ENCODE data around the gene FZR1.
A peak's percentile ranks its signal among the peaks of the same experiment; 100 is the strongest.

The FZR1 gene

GRCh38 chr19:3533563-3534216 lies 27.6 kb downstream of the FZR1 start:
- DNase-seq, result no peak

DNA sequence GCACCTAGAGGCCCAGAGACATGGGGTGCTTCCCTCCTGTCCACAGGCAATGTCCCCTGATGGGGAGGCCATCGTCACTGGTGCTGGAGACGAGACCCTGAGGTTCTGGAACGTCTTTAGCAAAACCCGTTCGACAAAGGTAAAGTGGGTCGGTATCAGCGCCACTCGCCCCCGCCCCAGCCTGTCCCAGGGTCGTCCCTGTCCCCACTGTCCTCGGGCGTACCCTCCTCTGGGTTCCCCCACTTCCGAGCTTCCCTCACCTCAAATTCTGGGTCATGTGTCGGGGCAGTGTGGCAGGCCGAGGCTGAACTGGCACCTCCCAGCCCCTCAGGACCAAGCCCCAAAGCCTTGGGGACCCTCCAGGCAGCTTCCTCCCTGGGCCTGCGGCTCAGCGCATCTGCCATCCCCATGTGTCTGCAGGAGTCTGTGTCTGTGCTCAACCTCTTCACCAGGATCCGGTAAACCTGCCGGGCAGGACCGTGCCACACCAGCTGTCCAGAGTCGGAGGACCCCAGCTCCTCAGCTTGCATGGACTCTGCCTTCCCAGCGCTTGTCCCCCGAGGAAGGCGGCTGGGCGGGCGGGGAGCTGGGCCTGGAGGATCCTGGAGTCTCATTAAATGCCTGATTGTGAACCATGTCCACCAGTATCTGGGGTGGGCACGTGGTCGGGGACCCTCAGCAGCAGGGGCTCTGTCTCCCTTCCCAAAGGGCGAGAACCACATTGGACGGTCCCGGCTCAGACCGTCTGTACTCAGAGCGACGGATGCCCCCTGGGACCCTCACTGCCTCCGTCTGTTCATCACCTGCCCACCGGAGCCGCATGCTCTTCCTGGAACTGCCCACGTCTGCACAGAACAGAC lies 28.5 kb downstream of the FZR1 start:
- DNase-seq, result no peak

GRCh38 chr19:3535235-3535535 lies 29.1 kb downstream of the FZR1 start:
- DNase-seq, result no peak

DNA sequence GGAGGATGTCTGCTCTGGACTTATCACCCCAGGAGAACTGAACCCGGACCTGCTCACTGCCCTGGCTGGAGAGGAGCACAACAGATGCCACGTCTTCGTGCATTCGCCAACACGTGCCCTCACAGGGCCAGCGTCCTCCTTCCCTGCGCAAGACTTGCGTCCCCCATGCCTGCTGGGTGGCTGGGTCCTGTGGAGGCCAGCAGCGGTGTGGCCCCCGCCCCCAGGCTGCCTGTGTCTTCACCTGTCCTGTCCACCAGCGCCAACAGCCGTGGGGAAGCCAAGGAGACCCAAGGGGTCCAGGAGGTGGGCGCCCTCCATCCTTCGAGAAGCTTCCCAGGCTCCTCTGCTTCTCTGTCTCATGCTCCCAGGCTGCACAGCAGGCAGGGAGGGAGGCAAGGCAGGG lies 29.5 kb downstream of the FZR1 start:
- no peak for DNase-seq

- no peak for DNase-seq
Measured at GRCh38 chr19:3535981-3536380, 29.9 kb downstream of the FZR1 start.

- no peak for DNase-seq
Measured at GRCh38 chr19:3536429-3537100, 30.5 kb downstream of the FZR1 start.

GRCh38 chr19:3537101-3537437 lies 31.0 kb downstream of the FZR1 start:
- DNase-seq, result no peak

DNA sequence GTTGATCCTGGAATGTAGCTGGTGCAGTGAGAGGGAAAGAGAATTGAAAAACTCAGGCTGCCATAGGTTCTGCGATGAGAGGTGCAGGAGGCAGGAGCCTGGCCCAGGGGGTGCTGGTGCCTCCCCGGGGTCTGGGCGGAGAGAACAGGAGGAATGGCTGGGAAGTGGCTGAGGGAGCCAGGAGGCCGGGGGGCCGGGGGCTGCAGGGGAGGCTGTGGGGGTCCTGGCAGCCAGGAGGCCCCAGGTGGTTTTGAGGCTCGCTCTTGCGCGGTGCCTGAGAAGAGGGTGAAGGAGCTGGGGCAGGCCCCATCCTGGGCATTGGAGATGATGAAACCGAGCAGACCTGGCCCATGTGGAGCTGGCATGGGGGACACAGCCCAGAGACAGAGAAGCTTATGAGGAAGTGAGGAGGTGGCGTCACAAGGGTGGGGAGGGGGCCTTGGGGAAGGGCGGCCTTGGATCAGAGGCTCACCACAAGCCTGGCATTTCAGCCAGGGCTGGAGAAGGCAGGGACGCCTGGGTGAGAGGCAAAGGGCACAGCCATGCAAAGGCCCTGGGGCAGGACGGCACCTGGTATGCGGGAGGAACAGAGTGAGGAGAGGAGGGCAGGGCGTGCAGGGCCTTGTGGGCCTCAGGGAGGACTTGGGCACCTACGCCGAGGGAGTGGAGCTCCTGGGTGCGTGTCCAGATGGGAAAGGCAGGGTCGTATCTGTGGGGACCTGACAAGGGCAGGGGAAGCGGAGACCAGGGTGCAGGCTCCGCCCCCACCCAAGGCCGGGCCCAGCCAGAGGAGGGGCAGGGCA lies 31.5 kb downstream of the FZR1 start:
- DNase-seq, result no peak

DNA sequence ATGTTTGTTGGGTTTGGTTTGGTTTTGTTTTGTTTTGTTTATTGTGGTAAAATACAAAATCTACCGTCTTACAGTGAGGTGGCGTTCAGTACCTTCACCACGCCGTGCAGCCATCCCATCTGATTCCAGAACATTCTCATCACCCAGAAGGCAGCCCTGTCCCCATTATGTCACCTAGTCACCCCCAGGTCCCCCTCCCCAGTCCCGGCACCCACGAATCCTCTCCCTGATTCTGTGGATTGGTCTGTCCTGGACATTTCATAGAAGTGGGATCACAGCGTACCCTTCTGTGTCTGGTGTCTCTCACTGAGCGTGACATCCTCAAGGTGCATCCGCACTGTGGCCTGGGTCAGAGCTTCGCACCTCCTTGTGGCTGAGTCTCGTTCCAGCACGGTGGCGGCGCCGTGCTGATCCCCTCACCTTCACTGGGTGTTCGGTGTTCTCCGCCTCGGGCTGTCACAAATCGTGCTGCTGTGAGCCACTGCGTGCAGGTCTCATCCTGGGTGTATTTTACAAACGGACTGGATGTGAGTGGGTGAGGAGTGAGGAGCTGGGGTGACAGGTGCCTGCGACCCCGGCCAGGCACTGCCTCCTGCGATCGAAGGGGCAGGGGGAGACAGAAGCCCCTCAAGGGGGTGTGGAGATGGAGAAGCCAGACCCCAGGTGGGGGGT lies 32.3 kb downstream of the FZR1 start:
- no peak for DNase-seq

DNA sequence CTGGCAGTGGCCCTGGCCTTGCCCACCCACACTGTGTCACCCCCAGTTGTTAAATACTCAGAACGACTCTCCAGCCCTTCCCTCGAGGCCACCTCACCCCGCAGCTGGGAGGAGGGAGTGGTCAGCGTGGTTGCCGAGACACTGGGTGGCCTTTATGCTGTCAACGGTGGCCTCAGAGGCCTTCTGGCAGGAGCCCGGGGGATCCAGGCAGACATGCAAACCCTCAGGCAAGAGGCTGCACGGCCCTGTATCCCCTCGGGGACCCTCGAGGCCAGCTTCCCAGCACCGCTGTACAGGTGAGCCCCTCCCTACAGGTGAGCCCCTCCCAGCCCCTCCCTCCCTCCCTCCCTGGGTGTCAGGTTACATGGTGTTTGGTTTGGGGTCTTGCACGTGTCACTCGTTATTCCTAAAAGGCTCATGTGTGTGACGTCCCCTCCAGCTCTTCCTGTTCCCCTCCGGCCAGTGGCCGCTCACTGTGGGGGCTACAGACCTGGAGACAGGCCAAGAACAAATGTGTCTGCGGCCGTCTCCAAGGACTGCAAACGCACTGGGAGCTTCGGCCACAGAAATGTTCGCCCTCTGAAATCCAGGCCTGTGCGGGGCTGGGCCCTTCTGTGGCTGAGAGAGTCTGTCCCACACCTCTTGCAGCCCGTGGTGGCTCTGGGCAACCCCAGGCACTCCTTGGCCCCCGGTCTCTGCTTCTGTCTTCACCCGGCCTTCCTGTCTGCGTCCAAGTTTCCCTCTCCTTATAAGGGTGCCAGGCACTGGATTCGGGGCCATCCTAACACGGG lies 33.0 kb downstream of the FZR1 start, which contains the start of gene TEKTIP1:
Gene TEKTIP1 (plus strand): TSS at position 210 of the 791 bp plus-strand sequence. CDS start 4 bp downstream, at position 214.
- no peak for DNase-seq

GRCh38 chr19:3539756-3540118 lies 33.6 kb downstream of the FZR1 start:
- DNase-seq, result no peak

DNA sequence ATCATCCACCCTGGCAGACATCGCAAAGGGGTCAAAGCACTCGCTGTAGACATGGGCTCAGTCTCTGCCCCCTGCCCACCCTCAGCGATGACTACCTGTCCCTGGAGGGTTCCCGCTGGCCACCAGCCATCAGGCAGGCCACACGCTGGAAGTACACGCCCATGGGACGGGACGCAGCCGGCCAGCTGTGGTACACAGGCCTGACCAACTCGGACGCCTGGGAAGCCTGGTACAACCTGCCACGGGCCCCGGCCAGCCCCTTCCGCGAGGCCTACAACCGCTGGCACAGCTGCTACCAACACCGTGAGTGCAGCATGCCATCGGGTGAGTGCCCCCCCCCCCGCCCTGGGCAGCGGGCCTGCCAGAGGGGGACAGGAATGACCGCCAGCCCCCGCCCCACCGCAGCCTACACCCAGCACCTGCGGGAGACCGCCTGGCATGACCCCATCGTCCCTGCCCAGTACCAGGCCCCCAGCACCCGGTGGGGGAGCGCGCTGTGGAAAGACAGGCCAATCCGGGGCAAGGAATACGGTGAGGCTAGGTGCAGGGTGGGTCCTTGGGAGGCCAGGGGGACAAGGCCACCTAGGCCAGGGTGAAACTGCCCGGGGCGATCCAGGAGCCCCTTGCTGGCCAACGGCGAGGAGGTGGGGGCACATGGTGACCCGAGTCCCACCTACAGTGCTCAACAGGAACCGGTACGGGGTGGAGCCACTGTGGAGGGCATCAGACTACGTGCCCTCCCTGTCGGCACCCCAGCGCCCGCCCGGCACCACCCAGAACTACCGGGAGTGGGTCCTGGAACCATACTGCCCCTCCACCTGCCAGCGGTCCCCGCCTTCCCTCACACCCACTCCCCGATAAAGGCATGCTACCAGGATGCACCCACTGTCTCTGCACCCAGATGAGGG lies 37.3 kb downstream of the FZR1 start:
- DNase-seq, result no peak

DNA sequence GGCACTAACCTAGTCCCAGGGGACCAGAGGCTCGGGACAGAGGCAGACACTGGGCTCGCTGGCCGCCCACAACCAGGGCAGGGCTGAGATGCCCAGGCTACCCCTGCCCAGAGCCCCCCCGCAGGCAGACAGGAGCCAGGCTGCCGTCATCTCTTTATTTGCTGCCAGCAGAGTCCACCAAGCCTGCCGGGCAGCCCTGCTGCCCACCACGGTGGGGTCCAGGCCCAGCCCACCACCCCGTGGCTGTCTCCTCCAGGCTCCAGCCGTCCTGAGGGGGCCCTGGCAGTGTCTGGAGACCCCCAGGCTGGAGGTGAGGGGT lies 37.9 kb downstream of the FZR1 start:
- no peak for DNase-seq

DNA sequence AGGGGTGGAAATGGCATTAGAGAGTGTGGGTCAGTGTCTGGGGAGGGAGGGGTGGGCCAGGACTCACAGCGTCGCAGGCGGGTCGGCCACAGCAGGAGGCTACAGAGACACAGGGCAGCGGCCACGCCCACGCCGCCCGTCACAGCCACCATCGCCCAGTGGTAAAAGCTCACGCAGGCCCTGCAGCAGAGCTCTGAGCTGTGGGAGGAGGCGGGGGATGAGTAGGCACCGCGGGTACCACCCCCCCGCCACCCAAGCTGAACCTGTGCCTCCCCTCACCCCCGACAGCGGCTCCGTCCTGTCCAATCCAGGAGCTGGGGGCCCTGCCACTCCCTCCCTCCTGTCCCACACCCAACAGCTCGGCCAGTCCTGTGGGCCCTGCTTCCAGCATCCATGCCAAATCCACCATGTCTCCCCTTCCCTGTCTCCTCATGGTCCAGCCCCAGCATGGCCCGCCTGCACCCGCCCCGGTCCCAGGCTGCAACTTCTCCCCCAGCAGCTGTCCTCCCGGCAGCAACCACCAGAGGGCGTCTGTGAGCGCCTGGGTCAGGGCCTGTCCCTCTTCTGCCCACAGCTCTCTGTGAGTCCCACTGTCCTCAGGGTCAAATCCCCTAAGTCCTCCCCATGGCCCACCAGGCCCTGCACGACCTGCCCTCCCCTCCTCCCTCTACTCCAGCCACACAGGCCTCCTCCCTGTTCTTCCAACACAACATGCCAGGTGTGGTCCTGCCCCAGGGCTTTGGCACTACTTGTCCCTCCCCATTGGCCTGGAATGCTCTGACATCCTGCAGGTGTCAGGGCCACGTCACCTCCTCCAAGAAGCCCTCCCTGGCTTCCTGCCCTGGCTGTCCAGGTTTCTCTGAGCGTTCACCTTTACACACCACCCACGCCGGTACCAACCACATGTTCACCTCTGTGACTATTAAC lies 38.9 kb downstream of the FZR1 start:
- DNase-seq, result peak; percentile 79

GRCh38 chr19:3545669-3546034 lies 39.5 kb downstream of the FZR1 start:
- DNase-seq, result no peak

DNA sequence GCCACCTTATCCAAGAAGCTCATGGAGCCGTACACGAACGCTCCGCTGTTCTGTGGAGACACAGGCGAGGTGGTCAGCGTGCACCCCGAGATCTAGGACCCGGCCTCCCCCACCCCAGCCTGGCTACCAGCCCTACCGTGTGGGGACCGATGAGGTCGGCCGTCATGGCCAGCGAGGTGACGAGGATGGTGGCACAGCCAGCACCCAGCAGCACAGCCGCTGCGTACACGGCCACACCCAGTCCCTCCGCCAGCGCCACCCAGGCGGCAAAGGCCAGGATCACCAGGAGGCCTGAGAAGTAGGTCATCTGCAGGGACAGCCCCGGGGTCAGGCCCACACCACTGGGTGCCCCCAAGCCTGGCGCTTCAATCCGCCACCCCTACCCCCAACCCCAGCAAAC lies 40.0 kb downstream of the FZR1 start:
- no peak for DNase-seq

DNA sequence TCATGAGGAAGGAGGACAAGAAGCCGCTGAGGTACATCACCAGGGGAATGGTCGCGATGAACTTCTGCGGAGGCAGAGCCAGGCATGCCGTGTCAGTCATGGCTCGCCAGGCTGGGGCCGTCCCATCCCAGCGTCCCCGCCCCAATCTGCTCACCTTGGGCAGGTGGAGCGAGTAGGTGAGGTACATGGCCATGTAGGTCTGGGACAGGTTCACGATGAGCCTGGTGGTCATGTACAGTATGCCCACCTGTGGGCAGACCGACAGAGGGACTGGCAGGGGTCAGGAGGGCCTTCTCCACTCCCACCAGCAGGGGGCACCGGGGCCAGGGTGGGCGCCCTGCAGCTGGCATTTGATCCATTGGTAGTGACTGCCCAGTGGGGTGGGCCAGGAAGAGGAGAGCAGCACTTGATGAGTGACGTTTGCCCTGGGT lies 41.2 kb downstream of the FZR1 start:
- DNase-seq, result peak; percentile 32

GRCh38 chr19:3547767-3548282 lies 41.7 kb downstream of the FZR1 start:
- DNase-seq, result no peak

GRCh38 chr19:3548606-3549005 lies 42.5 kb downstream of the FZR1 start:
- no peak for DNase-seq

DNA sequence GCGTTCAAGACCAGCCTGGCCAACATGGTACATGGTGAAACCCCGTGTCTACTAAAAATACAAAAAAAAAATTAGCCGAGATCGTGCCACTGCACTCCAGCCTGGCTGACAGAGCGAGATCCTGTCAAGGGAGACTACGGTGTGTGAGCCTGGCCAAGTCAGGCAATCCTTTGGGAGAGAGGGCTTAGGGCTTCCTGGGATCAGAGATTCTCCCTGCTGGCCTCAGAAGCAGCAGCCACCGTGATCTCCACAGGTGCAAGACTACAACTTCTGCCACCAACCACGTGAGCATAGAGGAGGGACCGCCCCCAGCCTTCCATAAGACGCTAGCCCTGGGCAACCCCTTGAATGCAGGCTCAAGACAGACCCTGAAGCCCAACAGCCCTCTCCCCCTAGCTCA lies 43.7 kb downstream of the FZR1 start:
- DNase-seq, result no peak
